SK-N-SH (cell line): ENCODE measurements around the gene SMPD4.
"Not testable (repeated sequence)": the region's sequence is repeated elsewhere in the genome, so short reads cannot be mapped to it uniquely, and the experiment has no call there.

Experiments used
- CTCF ChIP-seq: fragments of 200-600 bp; sonication (generic); IDR thresholded peaks from 2 replicates; pipeline ENCODE4 v1.6.1; 2017; ENCODE audit warnings: antibody characterized with exemption, mild to moderate bottlenecking, moderate library complexity
- EZH2phosphoT487 ChIP-seq: fragments of 200-600 bp; sonication (generic); IDR thresholded peaks from 2 replicates; pipeline ENCODE4 v1.6.1; 2017; ENCODE audit warnings: low read depth, mixed run types, mild to moderate bottlenecking, antibody characterized with exemption, moderate library complexity, borderline replicate concordance
- GATA2 ChIP-seq: sonication (generic); formaldehyde crosslinking; IDR thresholded peaks from 2 replicates; pipeline ENCODE4 v1.5.0; 2020; ENCODE audit warnings: mild to moderate bottlenecking, missing genetic modification reagents
- MAX ChIP-seq: IDR thresholded peaks from 2 replicates; pipeline ENCODE4 v1.4.0; 2012; ENCODE audit warnings: low read depth
- NRF1 ChIP-seq: IDR thresholded peaks from 2 replicates; pipeline ENCODE4 v1.6.1; 2012; ENCODE audit warnings: low read depth, mild to moderate bottlenecking, low read length
- POLR2AphosphoS5 ChIP-seq: IDR thresholded peaks from 2 replicates; pipeline ENCODE4 v1.6.1; 2012; ENCODE audit warnings: low read depth, low read length
- RFX5 ChIP-seq: IDR thresholded peaks from 2 replicates; pipeline ENCODE4 v1.6.1; 2012; ENCODE audit warnings: mild to moderate bottlenecking, improper control_type of control experiment, low read length
- USF2 ChIP-seq: fragments of 150-350 bp; IDR thresholded peaks from 2 replicates; pipeline ENCODE4 v1.6.1; 2017; ENCODE audit warnings: antibody characterized with exemption, low read length, low read depth, borderline replicate concordance
- TF ChIP-seq, protein P1 (sequence below): IDR thresholded peaks from 2 replicates; pipeline ENCODE4 v1.6.1; 2012; ENCODE audit warnings: mild to moderate bottlenecking, low read depth, low read length, moderate library complexity
- TF ChIP-seq, protein P2 (sequence below): IDR thresholded peaks from 2 replicates; pipeline ENCODE4; 2012

DNA sequence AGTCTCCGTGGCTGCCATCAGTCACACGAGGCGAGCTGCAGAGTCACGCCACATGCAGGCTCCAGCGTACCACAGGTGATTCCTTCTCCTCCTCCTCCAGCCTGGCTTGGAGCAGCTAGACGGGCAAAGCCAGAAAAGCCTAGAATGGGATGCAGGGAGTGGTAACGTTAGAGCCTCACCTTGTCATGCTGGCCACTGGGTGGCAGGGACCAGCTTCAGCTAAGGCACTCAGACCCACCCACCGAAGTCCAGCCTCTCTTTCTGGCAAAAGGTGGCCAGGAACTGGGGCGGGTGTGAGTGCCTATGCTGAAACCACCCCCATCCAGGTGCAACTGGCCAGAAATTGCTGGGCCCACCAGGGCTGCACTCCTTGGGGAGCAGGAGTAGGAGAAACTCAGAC is 53.7 kb downstream of the SMPD4 start:
- TF ChIP-seq USF2; CTCF; POLR2AphosphoS5; EZH2phosphoT487; RFX5; NRF1; MAX; GATA2 (CRISPR knock-in tag): not testable (repeated sequence)
- TF ChIP-seq, protein P1, sequence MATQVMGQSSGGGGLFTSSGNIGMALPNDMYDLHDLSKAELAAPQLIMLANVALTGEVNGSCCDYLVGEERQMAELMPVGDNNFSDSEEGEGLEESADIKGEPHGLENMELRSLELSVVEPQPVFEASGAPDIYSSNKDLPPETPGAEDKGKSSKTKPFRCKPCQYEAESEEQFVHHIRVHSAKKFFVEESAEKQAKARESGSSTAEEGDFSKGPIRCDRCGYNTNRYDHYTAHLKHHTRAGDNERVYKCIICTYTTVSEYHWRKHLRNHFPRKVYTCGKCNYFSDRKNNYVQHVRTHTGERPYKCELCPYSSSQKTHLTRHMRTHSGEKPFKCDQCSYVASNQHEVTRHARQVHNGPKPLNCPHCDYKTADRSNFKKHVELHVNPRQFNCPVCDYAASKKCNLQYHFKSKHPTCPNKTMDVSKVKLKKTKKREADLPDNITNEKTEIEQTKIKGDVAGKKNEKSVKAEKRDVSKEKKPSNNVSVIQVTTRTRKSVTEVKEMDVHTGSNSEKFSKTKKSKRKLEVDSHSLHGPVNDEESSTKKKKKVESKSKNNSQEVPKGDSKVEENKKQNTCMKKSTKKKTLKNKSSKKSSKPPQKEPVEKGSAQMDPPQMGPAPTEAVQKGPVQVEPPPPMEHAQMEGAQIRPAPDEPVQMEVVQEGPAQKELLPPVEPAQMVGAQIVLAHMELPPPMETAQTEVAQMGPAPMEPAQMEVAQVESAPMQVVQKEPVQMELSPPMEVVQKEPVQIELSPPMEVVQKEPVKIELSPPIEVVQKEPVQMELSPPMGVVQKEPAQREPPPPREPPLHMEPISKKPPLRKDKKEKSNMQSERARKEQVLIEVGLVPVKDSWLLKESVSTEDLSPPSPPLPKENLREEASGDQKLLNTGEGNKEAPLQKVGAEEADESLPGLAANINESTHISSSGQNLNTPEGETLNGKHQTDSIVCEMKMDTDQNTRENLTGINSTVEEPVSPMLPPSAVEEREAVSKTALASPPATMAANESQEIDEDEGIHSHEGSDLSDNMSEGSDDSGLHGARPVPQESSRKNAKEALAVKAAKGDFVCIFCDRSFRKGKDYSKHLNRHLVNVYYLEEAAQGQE: not testable (repeated sequence)
- TF ChIP-seq, protein P2, sequence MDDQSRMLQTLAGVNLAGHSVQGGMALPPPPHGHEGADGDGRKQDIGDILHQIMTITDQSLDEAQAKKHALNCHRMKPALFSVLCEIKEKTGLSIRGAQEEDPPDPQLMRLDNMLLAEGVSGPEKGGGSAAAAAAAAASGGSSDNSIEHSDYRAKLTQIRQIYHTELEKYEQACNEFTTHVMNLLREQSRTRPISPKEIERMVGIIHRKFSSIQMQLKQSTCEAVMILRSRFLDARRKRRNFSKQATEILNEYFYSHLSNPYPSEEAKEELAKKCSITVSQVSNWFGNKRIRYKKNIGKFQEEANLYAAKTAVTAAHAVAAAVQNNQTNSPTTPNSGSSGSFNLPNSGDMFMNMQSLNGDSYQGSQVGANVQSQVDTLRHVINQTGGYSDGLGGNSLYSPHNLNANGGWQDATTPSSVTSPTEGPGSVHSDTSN: not testable (repeated sequence)
